HCT116 (cell line): ENCODE measurements around the gene POU2F3.

ENCODE experiments used
- POLR2A ChIP-seq: IDR thresholded peaks from 2 replicates; pipeline ENCODE4 v1.7.0; 2011; ENCODE audit warnings: borderline replicate concordance; ENCODE audit not compliant: insufficient read depth, insufficient read length; ENCODE audit errors: extremely low read depth
- POLR2AphosphoS5 ChIP-seq: IDR thresholded peaks from 2 replicates; pipeline ENCODE4 v1.6.1; 2011; ENCODE audit warnings: mild to moderate bottlenecking, low read depth, low read length, moderate library complexity
- TF ChIP-seq, protein P1 (sequence below), 3 experiments: fragments of 200-600 bp in 1 of 3; sonication (generic) in 1 of 3; IDR thresholded peaks in 2 of 3; conservative IDR thresholded peaks in 1 of 3; 2 replicates each; pipeline ENCODE4 v1.5.1; 2012 to 2017; ENCODE audit warnings: low read depth in 2 of 3, low read length in 2 of 3, antibody characterized with exemption in 1 of 3, borderline replicate concordance in 1 of 3, control low read depth in 1 of 3, mild to moderate bottlenecking in 1 of 3, mixed read lengths in 1 of 3, mixed run types in 1 of 3, moderate library complexity in 1 of 3; ENCODE audit not compliant: insufficient read depth in 1 of 3

DNA sequence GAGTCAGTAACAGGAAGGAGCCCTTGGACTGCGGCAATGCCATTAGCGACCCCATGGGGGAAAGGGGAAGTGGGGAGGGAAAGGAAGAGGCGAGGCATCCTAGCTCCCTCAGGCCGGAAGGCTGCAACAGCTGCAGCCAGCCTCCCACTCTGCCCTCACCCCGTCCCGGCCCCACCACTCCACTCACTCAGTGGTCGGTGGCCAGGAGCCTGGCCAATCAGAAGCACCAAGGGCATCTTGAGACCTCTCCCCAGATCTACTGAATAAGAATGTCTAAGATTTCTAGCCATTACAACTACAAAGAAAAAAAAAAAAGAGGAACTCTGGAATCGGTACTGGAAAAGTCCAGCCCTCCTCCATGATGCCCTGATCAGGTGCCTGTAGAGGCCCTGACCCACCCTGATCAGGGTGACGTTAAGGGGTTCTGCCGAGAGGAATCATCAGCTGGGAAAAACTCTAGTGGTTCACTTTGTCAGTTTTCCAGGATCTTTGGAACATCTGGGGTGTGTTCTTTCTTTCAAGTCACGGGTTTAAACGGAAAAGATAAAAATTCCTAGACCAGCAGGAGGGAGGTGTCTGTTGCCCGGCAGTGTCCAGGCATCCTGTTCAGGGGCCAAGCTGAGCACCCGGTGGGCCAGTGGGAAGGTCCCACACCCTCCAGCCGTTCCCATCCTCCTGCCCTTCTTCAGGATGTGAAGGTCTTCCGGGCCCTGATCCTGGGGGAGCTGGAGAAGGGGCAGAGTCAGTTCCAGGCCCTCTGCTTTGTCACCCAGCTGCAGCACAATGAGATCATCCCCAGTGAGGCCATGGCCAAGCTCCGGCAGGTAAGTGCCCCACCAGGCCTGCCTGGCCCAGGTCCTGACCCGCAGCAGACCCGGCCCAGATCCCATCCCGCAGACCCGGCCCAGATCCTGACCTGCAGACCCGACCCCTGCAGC, 14.7 kb upstream of the POU2F3 start:
- TF ChIP-seq, protein P1, sequence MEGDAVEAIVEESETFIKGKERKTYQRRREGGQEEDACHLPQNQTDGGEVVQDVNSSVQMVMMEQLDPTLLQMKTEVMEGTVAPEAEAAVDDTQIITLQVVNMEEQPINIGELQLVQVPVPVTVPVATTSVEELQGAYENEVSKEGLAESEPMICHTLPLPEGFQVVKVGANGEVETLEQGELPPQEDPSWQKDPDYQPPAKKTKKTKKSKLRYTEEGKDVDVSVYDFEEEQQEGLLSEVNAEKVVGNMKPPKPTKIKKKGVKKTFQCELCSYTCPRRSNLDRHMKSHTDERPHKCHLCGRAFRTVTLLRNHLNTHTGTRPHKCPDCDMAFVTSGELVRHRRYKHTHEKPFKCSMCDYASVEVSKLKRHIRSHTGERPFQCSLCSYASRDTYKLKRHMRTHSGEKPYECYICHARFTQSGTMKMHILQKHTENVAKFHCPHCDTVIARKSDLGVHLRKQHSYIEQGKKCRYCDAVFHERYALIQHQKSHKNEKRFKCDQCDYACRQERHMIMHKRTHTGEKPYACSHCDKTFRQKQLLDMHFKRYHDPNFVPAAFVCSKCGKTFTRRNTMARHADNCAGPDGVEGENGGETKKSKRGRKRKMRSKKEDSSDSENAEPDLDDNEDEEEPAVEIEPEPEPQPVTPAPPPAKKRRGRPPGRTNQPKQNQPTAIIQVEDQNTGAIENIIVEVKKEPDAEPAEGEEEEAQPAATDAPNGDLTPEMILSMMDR (IDR thresholded peaks at IDR 0.05 in 2 of 3, conservative IDR thresholded peaks at IDR 0.05 in 1 of 3; ENCODE audit: borderline replicate concordance in 1 of 3, insufficient read depth in 1 of 3, low read depth in 2 of 3, low read length in 2 of 3), result no peak
- TF ChIP-seq POLR2A (no peak), POLR2AphosphoS5 (no peak)
